ENCODE results near the gene KIAA1614. TPM values are rescaled to one million over a fixed set of nuclear protein-coding genes. Genes with fewer than 3 reads are reported as not detected.

KIAA1614 gene
- total RNA-seq, 3 donors from 2014 or later = 0.10 to 0.16 (median 0.11) TPM

- H3K36me3 Mint-ChIP-seq (ENCODE audit: insufficient read depth) = no peaks in the 10 kb centered on the region
- H3K4me1 Mint-ChIP-seq (ENCODE audit: low read depth) = peaks cover 3% of the 10 kb centered on the region
- no peak for ATAC-seq
Observed at GRCh38 chr1:180937624-180938225, 25.0 kb downstream of the KIAA1614 start.

GRCh38 chr1:180939073-180939710, 26.5 kb downstream of the KIAA1614 start:
- no peaks in the 10 kb centered on the region for H3K27me3 Mint-ChIP-seq (ENCODE audit: low read depth)
- no peak overlapping the region for H3K4me3 Mint-ChIP-seq
- no peaks in the 10 kb centered on the region for H3K9me3 Mint-ChIP-seq
- H3K36me3 Mint-ChIP-seq (ENCODE audit: insufficient read depth) = peaks cover 2% of the 10 kb centered on the region
- DNase-seq (no peak), ATAC-seq (no peak)
- H3K4me1 Mint-ChIP-seq (ENCODE audit: low read depth) = peaks cover 3% of the 10 kb centered on the region

More at GRCh38 chr1:180937624-180938225, 25.0 kb downstream of the KIAA1614 start:
- DNase-seq = no peak
- Mint-ChIP-seq H3K4me3 (no peak overlapping the region), H3K9me3 (no peaks in the 10 kb centered on the region), H3K27me3 (ENCODE audit: low read depth) (no peaks in the 10 kb centered on the region)

- Mint-ChIP-seq H3K27me3 (ENCODE audit: low read depth) (no peaks in the 10 kb centered on the region), H3K4me1 (ENCODE audit: low read depth) (peaks cover under 1% of the 10 kb centered on the region), H3K9me3 (no peaks in the 10 kb centered on the region), H3K36me3 (ENCODE audit: insufficient read depth) (peaks cover 2% of the 10 kb centered on the region), H3K4me3 (no peak overlapping the region)
- ATAC-seq (no peak), DNase-seq (no peak)
Observed at GRCh38 chr1:180939711-180940103, 27.0 kb downstream of the KIAA1614 start.

- peaks cover 2% of the 10 kb centered on the region for H3K36me3 Mint-ChIP-seq (ENCODE audit: insufficient read depth)
- ATAC-seq (no peak), DNase-seq (no peak)
- H3K4me3 Mint-ChIP-seq = no peak overlapping the region
- no peaks in the 10 kb centered on the region for H3K27me3 Mint-ChIP-seq (ENCODE audit: low read depth)
- no peaks in the 10 kb centered on the region for H3K4me1 Mint-ChIP-seq (ENCODE audit: low read depth)
- H3K9me3 Mint-ChIP-seq = no peaks in the 10 kb centered on the region
Observed at GRCh38 chr1:180940445-180940844, 27.7 kb downstream of the KIAA1614 start.

GRCh38 chr1:180941518-180942275, 29.0 kb downstream of the KIAA1614 start:
- ATAC-seq (no peak), DNase-seq (no peak)
- H3K27me3 Mint-ChIP-seq (ENCODE audit: low read depth) = no peaks in the 10 kb centered on the region
- no peak overlapping the region for H3K4me3 Mint-ChIP-seq
- H3K9me3 Mint-ChIP-seq = peaks cover 3% of the 10 kb centered on the region
- H3K36me3 Mint-ChIP-seq (ENCODE audit: insufficient read depth) = peaks cover 3% of the 10 kb centered on the region
- H3K4me1 Mint-ChIP-seq (ENCODE audit: low read depth) = no peaks in the 10 kb centered on the region

- Mint-ChIP-seq H3K4me1 (ENCODE audit: low read depth) (no peaks in the 10 kb centered on the region), H3K4me3 (no peak overlapping the region), H3K36me3 (ENCODE audit: insufficient read depth) (peaks cover 26% of the 10 kb centered on the region), H3K9me3 (peaks cover 14% of the 10 kb centered on the region), H3K27me3 (ENCODE audit: low read depth) (no peaks in the 10 kb centered on the region)
- ATAC-seq = no peak
- DNase-seq = no peak
Observed at GRCh38 chr1:180945151-180945550, 32.5 kb downstream of the KIAA1614 start.

GRCh38 chr1:180945551-180945950, 32.9 kb downstream of the KIAA1614 start:
- Mint-ChIP-seq H3K4me3 (no peak overlapping the region), H3K36me3 (ENCODE audit: insufficient read depth) (peaks cover 28% of the 10 kb centered on the region), H3K27me3 (ENCODE audit: low read depth) (no peaks in the 10 kb centered on the region), H3K4me1 (ENCODE audit: low read depth) (no peaks in the 10 kb centered on the region), H3K9me3 (peaks cover 14% of the 10 kb centered on the region)
- DNase-seq (no peak), ATAC-seq (no peak)

GRCh38 chr1:180946056-180946455, 33.4 kb downstream of the KIAA1614 start:
- DNase-seq = no peak
- no peak for ATAC-seq
- H3K4me3 Mint-ChIP-seq = no peak overlapping the region
- H3K36me3 Mint-ChIP-seq (ENCODE audit: insufficient read depth) = peaks cover 30% of the 10 kb centered on the region
- H3K9me3 Mint-ChIP-seq = peaks cover 14% of the 10 kb centered on the region
- no peaks in the 10 kb centered on the region for H3K4me1 Mint-ChIP-seq (ENCODE audit: low read depth)
- no peaks in the 10 kb centered on the region for H3K27me3 Mint-ChIP-seq (ENCODE audit: low read depth)

- H3K9me3 Mint-ChIP-seq = peaks cover 14% of the 10 kb centered on the region
- H3K4me1 Mint-ChIP-seq (ENCODE audit: low read depth) = no peaks in the 10 kb centered on the region
- no peak for ATAC-seq
- H3K36me3 Mint-ChIP-seq (ENCODE audit: insufficient read depth) = peaks cover 30% of the 10 kb centered on the region
- DNase-seq = no peak
- H3K27me3 Mint-ChIP-seq (ENCODE audit: low read depth) = no peaks in the 10 kb centered on the region
- H3K4me3 Mint-ChIP-seq = no peak overlapping the region
Observed at GRCh38 chr1:180946541-180947498, 34.1 kb downstream of the KIAA1614 start.

GRCh38 chr1:180947499-180947885, 34.8 kb downstream of the KIAA1614 start:
- peaks cover 30% of the 10 kb centered on the region for H3K36me3 Mint-ChIP-seq (ENCODE audit: insufficient read depth)
- H3K4me3 Mint-ChIP-seq = no peak overlapping the region
- no peaks in the 10 kb centered on the region for H3K4me1 Mint-ChIP-seq (ENCODE audit: low read depth)
- H3K27me3 Mint-ChIP-seq (ENCODE audit: low read depth) = no peaks in the 10 kb centered on the region
- peaks cover 14% of the 10 kb centered on the region for H3K9me3 Mint-ChIP-seq
- ATAC-seq (no peak), DNase-seq (no peak)

GRCh38 chr1:180947901-180948640, 35.4 kb downstream of the KIAA1614 start:
- ATAC-seq (no peak), DNase-seq (no peak)
- no peaks in the 10 kb centered on the region for H3K27me3 Mint-ChIP-seq (ENCODE audit: low read depth)
- H3K4me3 Mint-ChIP-seq = no peak overlapping the region
- peaks cover 14% of the 10 kb centered on the region for H3K9me3 Mint-ChIP-seq
- H3K4me1 Mint-ChIP-seq (ENCODE audit: low read depth) = no peaks in the 10 kb centered on the region
- peaks cover 30% of the 10 kb centered on the region for H3K36me3 Mint-ChIP-seq (ENCODE audit: insufficient read depth)

GRCh38 chr1:180948641-180949615, 36.2 kb downstream of the KIAA1614 start:
- Mint-ChIP-seq H3K36me3 (ENCODE audit: insufficient read depth) (peaks cover 29% of the 10 kb centered on the region), H3K4me3 (no peak overlapping the region), H3K4me1 (ENCODE audit: low read depth) (peaks cover 4% of the 10 kb centered on the region), H3K9me3 (peaks cover 14% of the 10 kb centered on the region), H3K27me3 (ENCODE audit: low read depth) (no peaks in the 10 kb centered on the region)
- DNase-seq (no peak), ATAC-seq (no peak)

- Mint-ChIP-seq H3K36me3 (ENCODE audit: insufficient read depth) (peaks cover 29% of the 10 kb centered on the region), H3K9me3 (peaks cover 14% of the 10 kb centered on the region), H3K4me3 (no peak overlapping the region), H3K4me1 (ENCODE audit: low read depth) (peaks cover 5% of the 10 kb centered on the region), H3K27me3 (ENCODE audit: low read depth) (no peaks in the 10 kb centered on the region)
- no peak for DNase-seq
- ATAC-seq = no peak
Observed at GRCh38 chr1:180949616-180950000, 36.9 kb downstream of the KIAA1614 start.
